Neural crest cell (in vitro differentiated cells): ENCODE results near the gene TSHZ2. TPM values are rescaled to one million over a fixed set of nuclear protein-coding genes. Genes with fewer than 3 reads are reported as not detected.

Source experiments
- DNase-seq: peaks from one replicate; pipeline ENCODE4 v3.0.0; 2021; ENCODE audit warnings: low read depth, mixed read lengths, low spot score
- H3K27ac Mint-ChIP-seq: one replicate; pipeline ENCODE4 v1.8.0; 2021; ENCODE audit warnings: mild to moderate bottlenecking, mixed read lengths; ENCODE audit not compliant: unreplicated experiment
- H3K27me3 Mint-ChIP-seq: 2 replicates; pipeline ENCODE4 v1.8.0; 2021; ENCODE audit warnings: low read depth, mild to moderate bottlenecking, mixed read lengths
- H3K36me3 Mint-ChIP-seq: 2 replicates; pipeline ENCODE4 v1.8.0; 2021; ENCODE audit warnings: low read depth, mild to moderate bottlenecking, mixed read lengths
- H3K4me1 Mint-ChIP-seq: 2 replicates; pipeline ENCODE4 v1.8.0; 2021; ENCODE audit warnings: mixed read lengths
- H3K4me3 Mint-ChIP-seq: one replicate; pipeline ENCODE4 v1.8.0; 2021; ENCODE audit warnings: mild to moderate bottlenecking, mixed read lengths
- H3K9me3 Mint-ChIP-seq: 2 replicates; pipeline ENCODE4 v1.8.0; 2021; ENCODE audit warnings: mixed read lengths
- total RNA-seq: library from RNA; stranded (reverse); gene quantifications from 2 replicates; pipeline ENCODE4 v1.2.1, GENCODE V29; 2021
- TF ChIP-seq, protein P1 (sequence below): fragments of 200-600 bp; sonication (generic); conservative IDR thresholded peaks from 2 replicates; pipeline ENCODE4 v1.5.0; 2021; ENCODE audit warnings: antibody characterized with exemption, mild to moderate bottlenecking

Gene TSHZ2
- total RNA-seq, 1 donor from 2014 or later, result 6.4 TPM

DNA sequence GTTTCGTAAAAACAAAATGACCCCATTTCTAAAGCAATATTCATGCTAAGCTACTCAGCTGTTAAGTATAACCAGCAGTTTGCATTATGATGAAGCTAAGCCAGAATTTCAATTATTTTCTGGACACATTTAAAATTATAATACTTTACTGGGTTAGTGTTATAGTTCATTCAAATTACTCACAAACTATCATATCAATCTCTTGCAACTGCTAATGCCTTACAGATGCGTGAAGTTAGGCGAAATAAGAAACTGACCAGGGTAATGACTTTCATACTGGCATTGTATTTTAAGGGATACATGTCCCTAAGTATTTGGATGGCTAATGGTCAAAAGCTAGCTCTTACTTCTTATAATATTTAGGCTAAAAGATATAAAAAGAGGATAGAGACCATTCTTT lies 249.6 kb downstream of the TSHZ2 start:
- peaks cover 2% of the 10 kb centered on the region for H3K9me3 Mint-ChIP-seq

DNA sequence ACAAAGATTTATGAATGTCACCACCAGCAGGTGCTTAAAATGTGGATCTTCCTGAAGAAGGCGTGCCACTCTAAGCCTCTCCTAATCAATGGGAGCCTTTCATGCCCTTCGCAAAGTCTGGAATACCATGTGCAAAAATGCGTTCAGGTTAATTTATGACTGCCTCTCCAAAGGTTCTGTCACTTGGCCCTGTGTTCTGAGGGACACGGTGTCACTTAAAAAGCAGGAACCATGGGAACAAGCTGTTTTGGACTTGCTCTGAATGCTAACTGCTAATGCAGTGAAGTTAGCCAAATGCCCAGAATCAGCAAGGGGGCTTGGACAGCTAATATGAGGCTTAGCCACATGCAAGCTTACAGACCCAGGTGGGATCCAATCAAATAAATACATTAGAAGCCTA lies 250.3 kb downstream of the TSHZ2 start:
- H3K27ac Mint-ChIP-seq, result no peak overlapping the region
- H3K4me3 Mint-ChIP-seq, result no peak overlapping the region
- TF ChIP-seq, protein P1, sequence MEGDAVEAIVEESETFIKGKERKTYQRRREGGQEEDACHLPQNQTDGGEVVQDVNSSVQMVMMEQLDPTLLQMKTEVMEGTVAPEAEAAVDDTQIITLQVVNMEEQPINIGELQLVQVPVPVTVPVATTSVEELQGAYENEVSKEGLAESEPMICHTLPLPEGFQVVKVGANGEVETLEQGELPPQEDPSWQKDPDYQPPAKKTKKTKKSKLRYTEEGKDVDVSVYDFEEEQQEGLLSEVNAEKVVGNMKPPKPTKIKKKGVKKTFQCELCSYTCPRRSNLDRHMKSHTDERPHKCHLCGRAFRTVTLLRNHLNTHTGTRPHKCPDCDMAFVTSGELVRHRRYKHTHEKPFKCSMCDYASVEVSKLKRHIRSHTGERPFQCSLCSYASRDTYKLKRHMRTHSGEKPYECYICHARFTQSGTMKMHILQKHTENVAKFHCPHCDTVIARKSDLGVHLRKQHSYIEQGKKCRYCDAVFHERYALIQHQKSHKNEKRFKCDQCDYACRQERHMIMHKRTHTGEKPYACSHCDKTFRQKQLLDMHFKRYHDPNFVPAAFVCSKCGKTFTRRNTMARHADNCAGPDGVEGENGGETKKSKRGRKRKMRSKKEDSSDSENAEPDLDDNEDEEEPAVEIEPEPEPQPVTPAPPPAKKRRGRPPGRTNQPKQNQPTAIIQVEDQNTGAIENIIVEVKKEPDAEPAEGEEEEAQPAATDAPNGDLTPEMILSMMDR, result no peak
- peaks cover 2% of the 10 kb centered on the region for H3K27me3 Mint-ChIP-seq
- peaks cover 2% of the 10 kb centered on the region for H3K9me3 Mint-ChIP-seq
- peaks cover 21% of the 10 kb centered on the region for H3K4me1 Mint-ChIP-seq
- no peak for DNase-seq
- peaks cover 5% of the 10 kb centered on the region for H3K36me3 Mint-ChIP-seq

More for the DNA sequence above, 249.6 kb downstream of the TSHZ2 start:
- Mint-ChIP-seq H3K36me3 (peaks cover 5% of the 10 kb centered on the region), H3K27ac (no peak overlapping the region), H3K4me3 (no peak overlapping the region), H3K4me1 (peaks cover 14% of the 10 kb centered on the region), H3K27me3 (peaks cover 7% of the 10 kb centered on the region)
- TF ChIP-seq, protein P1, result no peak
- DNase-seq, result no peak

DNA sequence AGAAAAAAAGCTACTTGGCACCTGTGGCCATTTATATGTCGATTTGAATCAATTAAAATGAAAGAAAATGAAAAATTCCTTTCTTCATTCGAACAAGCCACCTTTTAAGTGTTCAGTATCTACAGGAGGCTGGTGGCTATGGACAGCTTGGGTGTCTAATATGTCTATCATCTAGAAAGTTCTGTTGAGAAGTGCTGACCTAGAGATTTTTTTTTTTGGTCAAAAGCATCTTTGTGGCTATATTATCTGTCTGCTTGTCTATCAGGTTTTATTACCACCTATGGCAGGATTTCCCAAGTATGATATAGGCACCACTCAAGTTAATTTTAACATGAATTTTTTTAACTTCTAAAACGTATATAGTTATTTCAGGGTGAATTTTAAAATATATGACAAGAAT lies 250.8 kb downstream of the TSHZ2 start:
- peaks cover 25% of the 10 kb centered on the region for H3K4me1 Mint-ChIP-seq
- no peak for DNase-seq
- no peak overlapping the region for H3K4me3 Mint-ChIP-seq
- TF ChIP-seq, protein P1, result no peak
- H3K9me3 Mint-ChIP-seq, result peaks cover 2% of the 10 kb centered on the region
- peaks cover 5% of the 10 kb centered on the region for H3K36me3 Mint-ChIP-seq
- no peak overlapping the region for H3K27ac Mint-ChIP-seq
- peaks cover 2% of the 10 kb centered on the region for H3K27me3 Mint-ChIP-seq

DNA sequence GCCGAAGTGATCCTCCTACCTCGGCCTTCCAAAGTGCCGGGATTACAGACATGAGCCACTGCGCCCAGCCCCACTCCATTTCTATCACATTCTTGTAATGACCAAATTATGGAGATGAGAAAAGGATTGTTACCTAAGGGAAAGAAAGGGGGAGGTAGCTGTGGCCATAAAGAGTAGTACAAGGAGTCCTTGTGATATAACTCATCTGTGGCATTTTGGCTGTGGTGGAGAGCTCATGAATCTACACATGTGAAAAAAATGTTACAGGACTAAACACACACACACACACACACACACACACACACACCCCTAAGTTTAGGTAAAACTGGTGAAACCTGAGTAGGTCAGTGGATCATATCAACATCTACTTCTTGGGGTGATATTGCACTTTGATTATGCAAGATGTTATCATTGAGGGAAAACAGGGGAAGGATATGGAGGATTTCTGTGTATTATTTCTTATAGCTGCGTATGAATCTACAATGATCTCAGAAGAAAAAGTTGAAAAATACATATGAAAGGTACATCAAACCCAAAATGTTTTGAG lies 251.5 kb downstream of the TSHZ2 start:
- peaks cover 2% of the 10 kb centered on the region for H3K27me3 Mint-ChIP-seq
- DNase-seq, result no peak
- no peak overlapping the region for H3K4me3 Mint-ChIP-seq
- H3K4me1 Mint-ChIP-seq, result peaks cover 19% of the 10 kb centered on the region
- TF ChIP-seq, protein P1, result no peak
- peaks cover 5% of the 10 kb centered on the region for H3K36me3 Mint-ChIP-seq
- H3K27ac Mint-ChIP-seq, result no peak overlapping the region
- peaks cover 2% of the 10 kb centered on the region for H3K9me3 Mint-ChIP-seq

DNA sequence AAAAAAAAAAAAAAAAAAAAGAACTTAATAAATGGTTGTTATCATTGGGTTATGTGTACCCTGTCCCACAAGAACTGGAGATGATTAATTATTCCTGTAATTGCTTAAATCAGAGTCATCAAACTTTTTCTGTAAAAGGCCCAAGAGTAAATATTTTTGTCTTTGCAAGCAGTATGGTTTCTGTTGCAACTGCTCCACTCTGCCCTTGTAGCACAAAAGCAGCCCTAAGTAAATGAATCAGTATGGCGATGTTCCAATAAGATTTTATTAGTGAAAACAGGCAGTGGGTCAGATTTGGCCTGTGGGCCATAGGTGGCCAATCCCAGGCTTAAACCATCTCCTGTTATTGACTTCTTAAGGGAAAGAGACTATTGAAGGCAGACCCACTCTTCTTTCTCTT lies 252.7 kb downstream of the TSHZ2 start:
- peaks cover 2% of the 10 kb centered on the region for H3K36me3 Mint-ChIP-seq
- H3K4me1 Mint-ChIP-seq, result peaks cover 19% of the 10 kb centered on the region
- H3K9me3 Mint-ChIP-seq, result peaks cover 2% of the 10 kb centered on the region
- no peak for DNase-seq
- peaks cover 2% of the 10 kb centered on the region for H3K27me3 Mint-ChIP-seq
- no peak overlapping the region for H3K4me3 Mint-ChIP-seq
- TF ChIP-seq, protein P1, result no peak
- no peak overlapping the region for H3K27ac Mint-ChIP-seq
